Stomach (tissue), 9 donors: ENCODE data around the gene LZTS2. TPM values are rescaled to one million over a fixed set of nuclear protein-coding genes. Genes with fewer than 3 reads are reported as not detected.

Experiments
- DNase-seq, 2 donors: peaks; one replicate each; pipeline versions ENCODE4 v3.0.0 to v3.0.0-alpha.2; 2013 to 2019
- H3K27ac ChIP-seq, 5 donors: fragments of 200-600 bp in 4 of 5; sonication (generic) in 4 of 5; one replicate each; pipeline ENCODE4 v1.5.1; 2013 to 2019; ENCODE audit warnings: mild to moderate bottlenecking in 1 of 5, moderate library complexity in 1 of 5
- H3K27me3 ChIP-seq, 3 donors: fragments of 200-600 bp; sonication (generic); one replicate each; pipeline ENCODE4 v1.5.1; 2017 to 2019; ENCODE audit warnings: mixed run types in 1 of 3
- H3K36me3 ChIP-seq, 4 donors: fragments of 200-600 bp; sonication (generic); 1 replicate in 3 of 4; 2 replicates in 1 of 4; pipeline ENCODE4 v1.5.1; 2016 to 2019
- H3K4me1 ChIP-seq, 4 donors: fragments of 200-600 bp; sonication (generic); one replicate each; pipeline ENCODE4 v1.5.1; 2016 to 2019
- H3K4me3 ChIP-seq, 4 donors: fragments of 200-600 bp; sonication (generic) in 3 of 4; one replicate each; pipeline ENCODE4 v1.5.1; 2016 to 2019; ENCODE audit warnings: mild to moderate bottlenecking in 1 of 4
- H3K9me3 ChIP-seq, 4 donors: fragments of 200-600 bp; sonication (generic); one replicate each; pipeline ENCODE4 v1.5.1; 2016 to 2019
- CTCF ChIP-seq, 7 experiments: fragments of 450-650 bp in 4 of 7; fragments of 200-600 bp in 3 of 7; sonication (generic) in 3 of 7; IDR thresholded peaks; one replicate each; pipeline ENCODE4 v1.5.1; 2016 to 2019; ENCODE audit warnings: antibody characterized with exemption in 7 of 7, control low read depth in 2 of 7, mild to moderate bottlenecking in 1 of 7
- EP300 ChIP-seq: sonication (generic); formaldehyde crosslinking; IDR thresholded peaks from one replicate; pipeline ENCODE4 v1.6.1; 2017; ENCODE audit warnings: antibody characterized with exemption
- POLR2A ChIP-seq, 4 donors: fragments of 450-650 bp; IDR thresholded peaks; one replicate each; pipeline ENCODE4 v1.6.1; 2016; ENCODE audit warnings: antibody characterized with exemption in 4 of 4, control low read depth in 2 of 4, mild to moderate bottlenecking in 1 of 4, moderate library complexity in 1 of 4
- POLR2AphosphoS5 ChIP-seq, 3 donors: sonication (generic); formaldehyde crosslinking; IDR thresholded peaks; one replicate each; pipeline ENCODE4 v1.6.1; 2016; ENCODE audit warnings: antibody characterized with exemption in 3 of 3
- WGBS, 5 donors: extraction: QIAGEN DNeasy Blood & Tissue Kit in 3 of 5; methylation state at CpG; one replicate each; pipeline versions ENCODE4 v1.1.5 to v1.1.7; 2013 to 2018; 5-methylcytosine and 5-hydroxymethylcytosine counted together
- intact Hi-C: fragments of 100-400 bp; cut with DNase I; formaldehyde crosslinking; loops from one replicate; pipeline ENCODE4 v1.15.1; 2023; ENCODE audit warnings: low total_unique reads
- polyA plus RNA-seq, 3 donors: library from polyadenylated mRNA; stranded (reverse); fragments of 200-250 nt; gene quantifications; one replicate each; pipeline ENCODE4 v1.2.3, GENCODE V29; 2013
- total RNA-seq, 5 donors: library from RNA; depleted of rRNA; stranded (reverse); fragments of >200 nt; gene quantifications; one replicate each; pipeline versions ENCODE4 v1.1.0 to v1.2.3, GENCODE V29; 2014 to 2016
- donor health status: healthy with polysubstance abuse.
- donor health status: Bipolar disorder and iron deficiency.
- donor health status: healthy.

Gene LZTS2
- total and polyA plus RNA-seq, 8 donors = 34.7 to 70.7 (median 48.0) TPM

- Histone ChIP-seq H3K4me3 (no peak overlapping the region), H3K4me1 (peaks cover 16 to 29% (median 28%) of the 10 kb centered on the region in 4 donors), H3K9me3 (no peaks in the 10 kb centered on the region), H3K27ac (no peak overlapping the region), H3K27me3 (no peaks in the 10 kb centered on the region), H3K36me3 (peaks cover 24 to 78% (median 65%) of the 10 kb centered on the region in 4 donors)
- TF ChIP-seq POLR2AphosphoS5 (IDR thresholded peaks at IDR 0.05) (no peak), POLR2A (IDR thresholded peaks at IDR 0.05) (no peak), EP300 (no peak), CTCF (IDR thresholded peaks at IDR 0.05) (no peak)
- intact Hi-C loops = no loop called here
- peak in 1 of 2 donors; percentile 7 for DNase-seq
- 84 to 89% (median 86%) methylated on average over 14 to 24 of the region's 24 CpGs for WGBS, 5 donors
Measured at GRCh38 chr10:100982916-100983830, 16.4 kb upstream of the LZTS2 start.

- Histone ChIP-seq H3K9me3 (no peaks in the 10 kb centered on the region), H3K4me3 (no peak overlapping the region), H3K27me3 (no peaks in the 10 kb centered on the region), H3K4me1 (peaks cover 21 to 38% (median 37%) of the 10 kb centered on the region in 4 donors), H3K27ac (no peak overlapping the region), H3K36me3 (peaks cover 18 to 69% (median 59%) of the 10 kb centered on the region in 4 donors)
- TF ChIP-seq EP300 (no peak), CTCF (IDR thresholded peaks at IDR 0.05) (no peak), POLR2A (IDR thresholded peaks at IDR 0.05) (no peak), POLR2AphosphoS5 (IDR thresholded peaks at IDR 0.05) (no peak)
- no peak for DNase-seq
- WGBS, 5 donors = 73 to 87% (median 81%) methylated on average over 8 to 13 of the region's 13 CpGs
- intact Hi-C loops = no loop called here
Measured at GRCh38 chr10:100983868-100984671, 15.5 kb upstream of the LZTS2 start.

GRCh38 chr10:100984672-100985177, 14.9 kb upstream of the LZTS2 start:
- WGBS, 5 donors = 72 to 95% (median 78%) methylated on average over 2 of the region's 2 CpGs
- no peak overlapping the region for H3K4me3 ChIP-seq
- no peaks in the 10 kb centered on the region for H3K9me3 ChIP-seq
- no peak overlapping the region for H3K27ac ChIP-seq
- H3K27me3 ChIP-seq = no peaks in the 10 kb centered on the region
- no peak for DNase-seq
- TF ChIP-seq POLR2A (IDR thresholded peaks at IDR 0.05) = no peak
- no peak for TF ChIP-seq CTCF (IDR thresholded peaks at IDR 0.05)
- TF ChIP-seq POLR2AphosphoS5 (IDR thresholded peaks at IDR 0.05) = no peak
- no peak for TF ChIP-seq EP300
- intact Hi-C loops = no loop called here
- peaks cover 21 to 45% (median 41%) of the 10 kb centered on the region in 4 donors for H3K4me1 ChIP-seq
- H3K36me3 ChIP-seq = peaks cover 12 to 68% (median 59%) of the 10 kb centered on the region in 4 donors

- TF ChIP-seq POLR2AphosphoS5 (IDR thresholded peaks at IDR 0.05) (no peak), CTCF (IDR thresholded peaks at IDR 0.05) (no peak), POLR2A (IDR thresholded peaks at IDR 0.05) (no peak), EP300 (no peak)
- intact Hi-C loops = no loop called here
- Histone ChIP-seq H3K4me1 (peaks cover 21 to 51% (median 44%) of the 10 kb centered on the region in 4 donors), H3K9me3 (no peaks in the 10 kb centered on the region), H3K27ac (no peak overlapping the region), H3K36me3 (peaks cover 12 to 68% (median 59%) of the 10 kb centered on the region in 4 donors), H3K4me3 (no peak overlapping the region), H3K27me3 (no peaks in the 10 kb centered on the region)
- 57 to 71% (median 62%) methylated on average over 5 of the region's 5 CpGs for WGBS, 5 donors
- DNase-seq = no peak
Measured at GRCh38 chr10:100985336-100985735, 14.3 kb upstream of the LZTS2 start.
